ENCODE measurements around the gene ZC3H11A. TPM values are rescaled to one million over a fixed set of nuclear protein-coding genes. Genes with fewer than 3 reads are reported as not detected.

ZC3H11A gene
- total RNA-seq, 1 donor from 2014 or later = 103 TPM

GRCh38 chr1:203840208-203840808, 44.9 kb downstream of the ZC3H11A start:
- no peak for DNase-seq (ENCODE audit: low read depth)

DNA sequence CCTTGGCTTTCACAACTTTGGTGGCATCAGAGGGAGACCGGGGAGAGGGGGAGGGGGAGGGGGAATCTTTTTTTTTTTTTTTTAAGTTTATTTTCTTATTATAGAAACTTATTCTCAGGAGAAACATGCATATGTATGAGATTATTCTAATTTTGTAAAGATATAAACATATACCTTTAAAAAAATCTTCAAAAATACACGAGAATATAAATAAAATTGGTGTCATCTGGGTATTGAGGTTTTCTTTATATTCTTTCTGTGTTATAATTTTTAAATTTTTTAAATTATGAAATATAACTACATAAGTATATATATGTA, 47.1 kb downstream of the ZC3H11A start:
- no peak for DNase-seq (ENCODE audit: low read depth)

GRCh38 chr1:203843435-203843834, 48.0 kb downstream of the ZC3H11A start:
- no peak for DNase-seq (ENCODE audit: low read depth)

Other genes starting within 250 kb of the ZC3H11A start
- 13.9 and 17.5 TPM in 2 replicates for gene ATP2B4, start 168.8 kb upstream of the ZC3H11A start, total RNA-seq
- gene LAX1, start 30.4 kb upstream of the ZC3H11A start, total RNA-seq = not detected in 2 replicates
- 19.6 and 20.6 TPM in 2 replicates for gene ZBED6, start within 50 bp of the ZC3H11A start, total RNA-seq
- 38.8 and 50.6 TPM in 2 replicates for gene SNRPE, start 66.0 kb downstream of the ZC3H11A start, total RNA-seq

Data from myocyte (in vitro differentiated cells).